K562 (cell line): ENCODE data around the gene HSPA1L. TPM values are rescaled to one million over a fixed set of nuclear protein-coding genes. Genes with fewer than 3 reads are reported as not detected.

Source experiments
- BRD9 ChIP-seq: fragments of 450-650 bp; IDR thresholded peaks from 2 replicates; pipeline ENCODE4 v1.6.1; 2018; ENCODE audit warnings: low read depth; ENCODE audit not compliant: partially characterized antibody
- CREB1 ChIP-seq, 2 experiments: sonication (generic) in 1 of 2; formaldehyde crosslinking in 1 of 2; IDR thresholded peaks; 2 replicates each; pipeline versions ENCODE4 v1.6.1 to v1.8.0; 2012 to 2022; ENCODE audit warnings: inconsistent platforms in 1 of 2, mild to moderate bottlenecking in 1 of 2, missing genetic modification reagents in 1 of 2, moderate library complexity in 1 of 2
- DMBX1 ChIP-seq: fragments of 250-450 bp; sonication (Bioruptor Pico); IDR thresholded peaks from 2 replicates; pipeline ENCODE4 v1.8.0; 2022; ENCODE audit warnings: inconsistent platforms, mild to moderate bottlenecking, moderate library complexity, borderline replicate concordance
- FOXM1 ChIP-seq, 2 experiments: fragments of 450-650 bp in 1 of 2; sonication (generic) in 1 of 2; formaldehyde crosslinking in 1 of 2; IDR thresholded peaks; 2 replicates each; pipeline versions ENCODE4 v1.6.1 to v1.9.0; 2017 to 2022; ENCODE audit warnings: low read depth in 2 of 2, mild to moderate bottlenecking in 2 of 2, missing genetic modification reagents in 1 of 2, moderate library complexity in 1 of 2
- IRF9 ChIP-seq: fragments of 450-650 bp; IDR thresholded peaks from 2 replicates; pipeline ENCODE4 v1.6.1; 2016; ENCODE audit warnings: missing biosample characterization, missing genetic modification characterization
- KDM1A ChIP-seq, 2 experiments: fragments of 450-650 bp; IDR thresholded peaks; 2 replicates each; pipeline ENCODE4 v1.6.1; 2016; ENCODE audit warnings: mild to moderate bottlenecking in 2 of 2
- KDM4B ChIP-seq, 2 experiments: fragments of 450-650 bp in 1 of 2; sonication (generic) in 1 of 2; IDR thresholded peaks; 2 replicates each; pipeline ENCODE4 v1.6.1; 2016 to 2017; ENCODE audit warnings: borderline replicate concordance in 2 of 2, antibody characterized with exemption in 1 of 2, low read depth in 1 of 2, mild to moderate bottlenecking in 1 of 2
- POLR3A ChIP-seq: IDR thresholded peaks from 2 replicates; pipeline ENCODE4 v1.6.1; 2011; ENCODE audit warnings: borderline replicate concordance, mild to moderate bottlenecking, moderate library complexity; ENCODE audit not compliant: insufficient read length, insufficient read depth; ENCODE audit errors: extremely low read depth
- SMARCC2 ChIP-seq: fragments of 450-650 bp; IDR thresholded peaks from 2 replicates; pipeline ENCODE4 v1.6.1; 2017; ENCODE audit warnings: antibody characterized with exemption, moderate library complexity, mild to moderate bottlenecking, low read depth
- SRF ChIP-seq, 2 experiments: fragments of 250-450, 450-650 bp in 1 of 2; sonication (Bioruptor Pico) in 1 of 2; sonication (generic) in 1 of 2; formaldehyde crosslinking; IDR thresholded peaks; 2 replicates each; pipeline versions ENCODE4 v1.5.0 to v1.5.1; 2020 to 2022; ENCODE audit warnings: mild to moderate bottlenecking in 1 of 2, missing genetic modification reagents in 1 of 2
- ZBED1 ChIP-seq: IDR thresholded peaks from 2 replicates; pipeline ENCODE4 v1.6.1; 2014
- ZBTB9 ChIP-seq: fragments of 450-650 bp; formaldehyde crosslinking; IDR thresholded peaks from 2 replicates; pipeline ENCODE4 v1.4.0; 2020; ENCODE audit warnings: mild to moderate bottlenecking, moderate library complexity
- ZNF324 ChIP-seq: fragments of 250-450 bp; sonication (Bioruptor Pico); IDR thresholded peaks from 2 replicates; pipeline ENCODE4 v1.4.0; 2020; ENCODE audit warnings: mild to moderate bottlenecking
- ZNF717 ChIP-seq: fragments of 250-450 bp; sonication (Bioruptor Pico); IDR thresholded peaks from 2 replicates; pipeline ENCODE4 v1.5.0; 2021
- polyA plus RNA-seq, 8 experiments: library from polyadenylated mRNA; depleted of rRNA in 4 of 8; stranded (reverse) in 5 of 8; unstranded in 3 of 8; fragments of >200 nt; fragmentation: Nextera tagmentation in 2 of 8; fragmentation: Illumina TruSeq in 1 of 8; extraction: Ambion mirVana in 2 of 8; extraction: Trizol in 1 of 8; gene quantifications; 2 replicates each; pipeline versions ENCODE4 v1.2.1 to v1.2.3, GENCODE V29; 2011 to 2014; ENCODE audit warnings: inconsistent platforms in 1 of 8, missing spikeins in 1 of 8
- total RNA-seq, 7 experiments: library from RNA; depleted of rRNA in 6 of 7; stranded (reverse); fragments of >200 nt in 6 of 7; fragmentation: Illumina TruSeq in 2 of 7; extraction: Trizol in 2 of 7; gene quantifications; 2 replicates each; pipeline versions ENCODE4 v1.2.1 to v1.2.3, GENCODE V29; 2011 to 2021; ENCODE audit warnings: low replicate concordance in 1 of 7
- TF ChIP-seq, protein P1 (sequence below): fragments of 250-450 bp; sonication (Bioruptor Pico); IDR thresholded peaks from 2 replicates; pipeline ENCODE4 v1.6.1; 2021; ENCODE audit warnings: mild to moderate bottlenecking
- TF ChIP-seq, protein P2 (sequence below): fragments of 250-450 bp; sonication (Bioruptor Pico); IDR thresholded peaks from 2 replicates; pipeline ENCODE4 v1.4.0; 2020

Gene HSPA1L
- total and polyA plus RNA-seq, 9 of the 15 experiments (the other 6 are each of a cell fraction or from before 2014, with no cell fraction given) = 0.14 to 2.1 (median 1.3) TPM

DNA sequence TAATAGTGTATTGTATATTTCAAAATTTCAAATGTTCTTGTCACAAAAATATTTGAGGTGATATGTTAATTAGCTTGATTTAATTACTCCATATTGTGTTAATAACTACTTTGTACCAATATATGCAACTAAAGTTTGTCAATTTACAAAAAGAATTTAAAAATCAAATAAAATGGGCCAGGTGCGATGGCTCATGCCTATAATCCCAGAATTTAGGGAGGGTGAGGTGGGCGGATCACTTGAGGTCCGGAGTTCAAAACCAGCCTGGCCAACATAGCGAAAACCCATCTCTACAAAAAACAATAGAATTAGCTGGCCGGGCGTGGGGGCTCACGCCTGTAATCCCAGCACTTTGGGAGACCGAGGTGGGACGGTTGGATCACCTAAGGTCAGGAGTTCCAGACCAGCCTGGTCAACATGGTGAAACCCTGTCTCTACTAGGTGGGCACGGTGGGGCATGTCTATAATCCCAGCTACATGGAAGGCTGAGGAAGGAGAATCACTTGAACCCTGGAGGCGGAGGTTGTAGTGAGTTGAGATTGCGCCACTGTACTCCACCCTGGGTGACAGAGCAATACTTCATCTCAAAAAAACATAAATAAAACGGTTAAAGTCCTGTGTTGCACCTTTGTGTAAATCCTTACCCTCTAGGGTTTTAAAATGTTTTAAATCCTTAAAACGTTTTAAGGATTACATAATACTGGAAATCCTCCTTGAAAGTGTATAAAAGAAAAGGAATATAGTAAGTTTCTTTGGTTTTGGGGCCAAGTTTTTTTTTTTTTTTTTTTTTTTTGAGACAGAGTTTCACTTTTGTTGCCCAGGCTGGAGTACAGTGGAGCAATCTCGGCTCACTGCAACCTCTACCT lies 16.5 kb upstream of the HSPA1L start (continued):
- TF ChIP-seq ZBED1 (peak; percentile 92; the same call in 1 of the 2 replicates), POLR3A (no peak), CREB1 (IDR thresholded peaks at IDR 0.05) (no peak), CREB1 (CRISPR knock-in tag; IDR thresholded peaks at IDR 0.05) (no peak), DMBX1 (CRISPR knock-in tag) (peak; percentile 29; the same call in 1 of the 2 replicates), SMARCC2 (0 out of 2 replicates have a peak, but pooled peaks have one; percentile 64), ZNF324 (CRISPR knock-in tag) (peak; percentile 53; the same call in 1 of the 2 replicates), IRF9 (peak; percentile 70), KDM1A (IDR thresholded peaks at IDR 0.05) (no peak), ZNF717 (CRISPR knock-in tag) (no peak), KDM4B (IDR thresholded peaks at IDR 0.05; ENCODE audit: borderline replicate concordance in 2 of 2, low read depth in 1 of 2) (no peak), ZBTB9 (peak; percentile 46; the same call in 1 of the 2 replicates), SRF (CRISPR knock-in tag; IDR thresholded peaks at IDR 0.05) (peak in 1 of 2 experiments; percentile 72; a peak in 1 of 4 replicates), BRD9 (peak; percentile 72), FOXM1 (IDR thresholded peaks at IDR 0.05; ENCODE audit: low read depth) (0 out of 2 replicates have a peak, but pooled peaks have one; percentile 14), FOXM1 (CRISPR knock-in tag; IDR thresholded peaks at IDR 0.05; ENCODE audit: low read depth) (no peak)
- TF ChIP-seq, protein P1, sequence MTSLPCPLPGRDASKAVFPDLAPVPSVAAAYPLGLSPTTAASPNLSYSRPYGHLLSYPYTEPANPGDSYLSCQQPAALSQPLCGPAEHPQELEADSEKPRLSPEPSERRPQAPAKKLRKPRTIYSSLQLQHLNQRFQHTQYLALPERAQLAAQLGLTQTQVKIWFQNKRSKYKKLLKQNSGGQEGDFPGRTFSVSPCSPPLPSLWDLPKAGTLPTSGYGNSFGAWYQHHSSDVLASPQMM (CRISPR knock-in tag) = no peak
- TF ChIP-seq, protein P2, sequence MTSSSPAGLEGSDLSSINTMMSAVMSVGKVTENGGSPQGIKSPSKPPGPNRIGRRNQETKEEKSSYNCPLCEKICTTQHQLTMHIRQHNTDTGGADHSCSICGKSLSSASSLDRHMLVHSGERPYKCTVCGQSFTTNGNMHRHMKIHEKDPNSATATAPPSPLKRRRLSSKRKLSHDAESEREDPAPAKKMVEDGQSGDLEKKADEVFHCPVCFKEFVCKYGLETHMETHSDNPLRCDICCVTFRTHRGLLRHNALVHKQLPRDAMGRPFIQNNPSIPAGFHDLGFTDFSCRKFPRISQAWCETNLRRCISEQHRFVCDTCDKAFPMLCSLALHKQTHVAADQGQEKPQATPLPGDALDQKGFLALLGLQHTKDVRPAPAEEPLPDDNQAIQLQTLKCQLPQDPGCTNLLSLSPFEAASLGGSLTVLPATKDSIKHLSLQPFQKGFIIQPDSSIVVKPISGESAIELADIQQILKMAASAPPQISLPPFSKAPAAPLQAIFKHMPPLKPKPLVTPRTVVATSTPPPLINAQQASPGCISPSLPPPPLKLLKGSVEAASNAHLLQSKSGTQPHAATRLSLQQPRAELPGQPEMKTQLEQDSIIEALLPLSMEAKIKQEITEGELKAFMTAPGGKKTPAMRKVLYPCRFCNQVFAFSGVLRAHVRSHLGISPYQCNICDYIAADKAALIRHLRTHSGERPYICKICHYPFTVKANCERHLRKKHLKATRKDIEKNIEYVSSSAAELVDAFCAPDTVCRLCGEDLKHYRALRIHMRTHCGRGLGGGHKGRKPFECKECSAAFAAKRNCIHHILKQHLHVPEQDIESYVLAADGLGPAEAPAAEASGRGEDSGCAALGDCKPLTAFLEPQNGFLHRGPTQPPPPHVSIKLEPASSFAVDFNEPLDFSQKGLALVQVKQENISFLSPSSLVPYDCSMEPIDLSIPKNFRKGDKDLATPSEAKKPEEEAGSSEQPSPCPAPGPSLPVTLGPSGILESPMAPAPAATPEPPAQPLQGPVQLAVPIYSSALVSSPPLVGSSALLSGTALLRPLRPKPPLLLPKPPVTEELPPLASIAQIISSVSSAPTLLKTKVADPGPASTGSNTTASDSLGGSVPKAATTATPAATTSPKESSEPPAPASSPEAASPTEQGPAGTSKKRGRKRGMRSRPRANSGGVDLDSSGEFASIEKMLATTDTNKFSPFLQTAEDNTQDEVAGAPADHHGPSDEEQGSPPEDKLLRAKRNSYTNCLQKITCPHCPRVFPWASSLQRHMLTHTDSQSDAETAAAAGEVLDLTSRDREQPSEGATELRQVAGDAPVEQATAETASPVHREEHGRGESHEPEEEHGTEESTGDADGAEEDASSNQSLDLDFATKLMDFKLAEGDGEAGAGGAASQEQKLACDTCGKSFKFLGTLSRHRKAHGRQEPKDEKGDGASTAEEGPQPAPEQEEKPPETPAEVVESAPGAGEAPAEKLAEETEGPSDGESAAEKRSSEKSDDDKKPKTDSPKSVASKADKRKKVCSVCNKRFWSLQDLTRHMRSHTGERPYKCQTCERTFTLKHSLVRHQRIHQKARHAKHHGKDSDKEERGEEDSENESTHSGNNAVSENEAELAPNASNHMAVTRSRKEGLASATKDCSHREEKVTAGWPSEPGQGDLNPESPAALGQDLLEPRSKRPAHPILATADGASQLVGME (CRISPR knock-in tag) = 0 out of 2 replicates have a peak, but pooled peaks have one; percentile 49
